Activated T-helper 2 cell treated with anti-CD3 and anti-CD28 coated beads, Interferon-gamma antibody, Interleukin-2, Interleukin-4, amounts not matched to agents 10 μg/mL and 5 μg/mL and 100 μg/mL, durations not matched to agents 14 hours and 24 hours and 36 hours (primary cell): ENCODE results near the gene POLR2J. TPM values are rescaled to one million over a fixed set of nuclear protein-coding genes. Genes with fewer than 3 reads are reported as not detected.
"Not testable (repeated sequence)": the region's sequence is repeated elsewhere in the genome, so short reads cannot be mapped to it uniquely, and the experiment has no call there.

Experiments used
- DNase-seq: peaks from one replicate; pipeline ENCODE4 v3.0.0; 2021; ENCODE audit warnings: low spot score
- H3K27ac Mint-ChIP-seq: one replicate; pipeline ENCODE4 v1.8.0; 2021; ENCODE audit warnings: mixed read lengths
- H3K27me3 Mint-ChIP-seq: one replicate; pipeline ENCODE4 v1.8.0; 2021; ENCODE audit warnings: low read depth, mixed read lengths
- H3K36me3 Mint-ChIP-seq: one replicate; pipeline ENCODE4 v1.8.0; 2021; ENCODE audit warnings: low read depth, mixed read lengths
- H3K4me1 Mint-ChIP-seq: one replicate; pipeline ENCODE4 v1.8.0; 2021; ENCODE audit warnings: low read depth, mixed read lengths
- H3K4me3 Mint-ChIP-seq: one replicate; pipeline ENCODE4 v1.8.0; 2021; ENCODE audit warnings: low read depth, mild to moderate bottlenecking, moderate library complexity, mixed read lengths
- H3K9me3 Mint-ChIP-seq: one replicate; pipeline ENCODE4 v1.8.0; 2021; ENCODE audit warnings: mixed read lengths
- intact Hi-C: fragments of 100-400 bp; cut with micrococcal nuclease; formaldehyde crosslinking; loops from one replicate; pipeline ENCODE4 v1.15.1; 2023
- total RNA-seq: library from RNA; stranded (reverse); gene quantifications from 2 replicates; pipeline ENCODE4 v1.2.3, GENCODE V29; 2022

POLR2J gene
- total RNA-seq, 1 donor from 2014 or later: 52.2 TPM

GRCh38 chr7:102467581-102468477 is 10.9 kb downstream of the POLR2J start:
- Mint-ChIP-seq H3K4me3 (no peak overlapping the region), H3K9me3 (no peaks in the 10 kb centered on the region), H3K27ac (no peak overlapping the region), H3K4me1 (peaks cover 20% of the 10 kb centered on the region), H3K27me3 (no peaks in the 10 kb centered on the region), H3K36me3 (peaks cover 15% of the 10 kb centered on the region)
- intact Hi-C loops: no loop called here
- no peak for DNase-seq

- Mint-ChIP-seq H3K36me3 (peaks cover 4% of the 10 kb centered on the region), H3K27me3 (no peaks in the 10 kb centered on the region), H3K9me3 (no peaks in the 10 kb centered on the region), H3K4me1 (peaks cover 21% of the 10 kb centered on the region), H3K4me3 (peak overlapping the region; percentile 90), H3K27ac (no peak overlapping the region)
- intact Hi-C loops: no loop called here
- DNase-seq: no peak
These were observed 12.6 kb downstream of the POLR2J start for GRCh38 chr7:102466097-102466496.

GRCh38 chr7:102464577-102465280 is 14.0 kb downstream of the POLR2J start, which contains the start of the genes ALKBH4 and LRWD1:
ALKBH4 (minus strand) TSS chr7:102464863; CDS start chr7:102464836, 27 bp downstream.
LRWD1 (plus strand) TSS chr7:102464984; CDS start chr7:102465081, 97 bp downstream.
- H3K9me3 Mint-ChIP-seq: no peaks in the 10 kb centered on the region
- H3K27me3 Mint-ChIP-seq: no peaks in the 10 kb centered on the region
- intact Hi-C loops: loop anchor here (1.0 to 5.0 kb wide), 3 partner anchors 31 to 67 kb away; partner anchors contain the start of genes ORAI2 and PRKRIP1
- peak within 1 kb of the TSS; percentile 90 for H3K4me3 Mint-ChIP-seq
- H3K36me3 Mint-ChIP-seq: peaks cover 5% of the 10 kb centered on the region
- H3K4me1 Mint-ChIP-seq: peaks cover 21% of the 10 kb centered on the region
- peak; percentile 92 for DNase-seq
- peak within 1 kb of the TSS; percentile 83 for H3K27ac Mint-ChIP-seq

- peak overlapping the region; percentile 90 for H3K4me3 Mint-ChIP-seq
- H3K4me1 Mint-ChIP-seq: peaks cover 21% of the 10 kb centered on the region
- no peaks in the 10 kb centered on the region for H3K27me3 Mint-ChIP-seq
- peaks cover 11% of the 10 kb centered on the region for H3K36me3 Mint-ChIP-seq
- H3K9me3 Mint-ChIP-seq: no peaks in the 10 kb centered on the region
- intact Hi-C loops: loop anchor here (1.0 to 5.0 kb wide), 3 partner anchors 31 to 67 kb away; partner anchors contain the start of genes ORAI2 and PRKRIP1
- DNase-seq: no peak
- peak overlapping the region; percentile 83 for H3K27ac Mint-ChIP-seq
These were observed 14.7 kb downstream of the POLR2J start for GRCh38 chr7:102463841-102464576.

DNA sequence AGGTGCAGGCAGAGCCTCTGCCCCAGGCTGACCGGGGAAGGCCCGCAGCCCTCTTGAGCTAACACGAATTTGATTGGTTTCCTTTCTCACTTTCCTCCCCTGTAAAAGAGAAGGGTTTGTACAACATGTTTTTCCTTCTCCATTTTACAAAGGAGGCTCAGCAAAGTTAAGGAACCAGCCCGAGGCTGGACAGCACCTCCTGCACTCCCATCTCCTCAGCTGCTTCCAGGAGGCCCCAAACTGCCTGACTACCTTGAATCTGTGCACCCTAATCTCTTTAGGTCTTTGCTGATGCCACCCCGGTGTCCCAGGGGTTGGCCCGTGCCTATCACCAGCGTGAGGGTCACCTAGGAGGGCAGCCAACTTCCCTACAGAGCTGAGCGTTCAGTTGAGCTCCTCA is 18.3 kb downstream of the POLR2J start:
- DNase-seq: no peak
- Mint-ChIP-seq H3K9me3 (no peaks in the 10 kb centered on the region), H3K4me3 (no peak overlapping the region), H3K27ac (no peak overlapping the region), H3K4me1 (peaks cover 11% of the 10 kb centered on the region), H3K36me3 (peaks cover 21% of the 10 kb centered on the region), H3K27me3 (no peaks in the 10 kb centered on the region)
- intact Hi-C loops: loop anchor here (5.0 kb wide), 1 partner anchor 63 kb away; the partner anchor contains the start of gene PRKRIP1

GRCh38 chr7:102459221-102459844 is 19.4 kb downstream of the POLR2J start:
- Mint-ChIP-seq H3K27me3 (no peaks in the 10 kb centered on the region), H3K9me3 (no peaks in the 10 kb centered on the region), H3K4me3 (no peak overlapping the region), H3K36me3 (peaks cover 21% of the 10 kb centered on the region), H3K27ac (no peak overlapping the region), H3K4me1 (peaks cover 8% of the 10 kb centered on the region)
- no peak for DNase-seq
- intact Hi-C loops: no loop called here

DNA sequence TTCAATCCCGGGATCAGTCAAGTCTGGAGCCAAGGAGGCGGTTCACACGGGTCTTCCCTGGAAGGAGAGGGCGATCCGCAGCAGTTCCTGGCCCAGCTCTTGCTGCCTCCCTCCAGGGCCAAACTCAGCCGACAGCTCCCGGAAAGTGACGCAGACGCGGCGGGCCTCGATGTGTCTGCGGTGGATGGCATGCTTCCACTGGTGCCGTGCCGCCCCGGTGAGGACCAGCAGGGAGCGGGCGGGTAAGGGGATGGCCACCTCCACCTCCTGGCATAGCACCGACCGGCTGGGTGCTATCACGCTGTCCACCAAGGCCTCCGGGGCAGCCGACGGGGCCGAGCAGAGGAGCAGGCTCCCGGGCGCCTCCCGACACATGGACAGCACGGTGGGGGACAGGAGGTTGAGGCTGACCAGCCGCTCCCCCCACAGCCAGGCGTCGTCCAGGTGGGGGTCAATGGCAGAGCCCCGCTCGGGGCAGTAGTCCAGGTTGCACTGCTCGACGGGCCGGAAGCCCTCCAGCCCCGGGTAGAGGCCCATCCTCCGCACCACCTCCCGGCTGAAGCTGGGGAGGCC is 21.3 kb downstream of the POLR2J start:
- Mint-ChIP-seq H3K27me3 (no peaks in the 10 kb centered on the region), H3K9me3 (no peaks in the 10 kb centered on the region), H3K36me3 (peaks cover 21% of the 10 kb centered on the region), H3K4me1 (no peaks in the 10 kb centered on the region), H3K4me3 (no peak overlapping the region), H3K27ac (no peak overlapping the region)
- no peak for DNase-seq
- intact Hi-C loops: no loop called here

DNA sequence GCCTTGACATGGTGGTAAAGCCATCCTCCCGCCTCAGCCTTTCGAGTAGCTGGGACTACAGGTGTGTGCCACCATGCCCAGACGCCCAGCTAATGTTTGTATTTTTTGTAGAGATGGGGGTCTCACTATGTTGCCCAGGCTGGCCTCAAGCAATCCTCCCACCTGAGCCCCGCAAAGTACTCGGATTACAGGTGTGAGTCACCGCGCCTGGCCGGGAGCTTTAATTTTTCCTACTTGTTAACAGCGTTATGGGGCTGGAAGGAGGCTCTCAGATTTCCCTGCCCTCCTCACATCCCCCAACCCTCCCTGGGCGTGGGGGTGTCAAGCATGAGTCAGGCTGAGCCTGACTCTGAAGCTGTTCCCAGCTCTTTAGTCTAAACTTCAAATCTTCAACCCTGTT is 22.4 kb downstream of the POLR2J start:
- intact Hi-C loops: no loop called here
- Mint-ChIP-seq H3K4me3 (no peak overlapping the region), H3K36me3 (peaks cover 21% of the 10 kb centered on the region), H3K9me3 (no peaks in the 10 kb centered on the region), H3K27me3 (no peaks in the 10 kb centered on the region), H3K27ac (no peak overlapping the region), H3K4me1 (no peaks in the 10 kb centered on the region)
- DNase-seq: no peak

DNA sequence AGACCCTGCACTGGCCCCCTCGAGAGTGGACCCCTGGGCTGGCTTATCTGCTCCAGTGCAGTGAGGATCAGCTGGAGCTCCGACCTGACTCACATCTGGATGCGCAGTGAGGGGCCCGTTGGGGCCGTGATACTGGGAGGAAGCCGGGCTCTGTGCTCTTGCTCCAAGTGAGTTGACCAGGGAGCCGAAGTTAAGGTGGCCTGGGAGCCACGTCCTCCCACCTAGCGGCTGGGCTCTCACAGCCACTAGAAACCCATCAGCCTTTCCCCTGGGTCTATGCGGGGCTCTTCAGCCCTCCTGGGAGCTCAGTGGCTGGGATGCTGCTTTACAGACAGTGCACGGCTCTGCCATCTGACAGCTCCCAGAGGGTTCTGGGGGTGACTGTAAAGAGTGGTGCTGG is 23.1 kb downstream of the POLR2J start:
- no peak for DNase-seq
- H3K27me3 Mint-ChIP-seq: no peaks in the 10 kb centered on the region
- intact Hi-C loops: no loop called here
- H3K4me3 Mint-ChIP-seq: no peak overlapping the region
- no peaks in the 10 kb centered on the region for H3K9me3 Mint-ChIP-seq
- no peaks in the 10 kb centered on the region for H3K4me1 Mint-ChIP-seq
- H3K27ac Mint-ChIP-seq: no peak overlapping the region
- peaks cover 18% of the 10 kb centered on the region for H3K36me3 Mint-ChIP-seq

DNA sequence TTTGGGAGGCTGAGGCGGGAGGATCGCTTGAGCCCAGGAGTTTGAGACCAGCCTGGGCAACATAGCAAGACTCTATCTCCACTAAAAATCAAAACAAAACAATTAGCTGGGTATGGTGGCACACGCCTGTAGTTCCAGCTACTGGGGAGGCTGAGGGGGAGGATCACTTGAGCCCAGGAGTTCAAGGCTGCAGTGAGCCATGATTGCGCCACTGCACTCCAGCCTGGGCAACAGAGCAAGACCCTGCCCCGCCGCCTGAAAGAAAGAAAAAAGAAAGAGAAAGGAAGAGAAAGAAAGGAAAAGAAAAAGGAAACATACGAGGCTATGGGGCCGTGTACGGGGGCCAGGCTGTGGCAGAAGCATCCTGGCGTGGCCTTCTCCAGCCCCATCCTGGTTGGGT is 23.8 kb downstream of the POLR2J start:
- DNase-seq, H3K4me3 Mint-ChIP-seq, H3K9me3 Mint-ChIP-seq, H3K27me3 Mint-ChIP-seq, intact Hi-C loops, H3K4me1 Mint-ChIP-seq, H3K27ac Mint-ChIP-seq: not testable (repeated sequence)
- H3K36me3 Mint-ChIP-seq: peaks cover 17% of the 10 kb centered on the region

GRCh38 chr7:102454468-102454867 is 24.3 kb downstream of the POLR2J start:
- intact Hi-C loops: no loop called here
- no peaks in the 10 kb centered on the region for H3K27me3 Mint-ChIP-seq
- H3K4me1 Mint-ChIP-seq: no peaks in the 10 kb centered on the region
- no peak for DNase-seq
- H3K27ac Mint-ChIP-seq: no peak overlapping the region
- no peak overlapping the region for H3K4me3 Mint-ChIP-seq
- no peaks in the 10 kb centered on the region for H3K9me3 Mint-ChIP-seq
- H3K36me3 Mint-ChIP-seq: peaks cover 14% of the 10 kb centered on the region

DNA sequence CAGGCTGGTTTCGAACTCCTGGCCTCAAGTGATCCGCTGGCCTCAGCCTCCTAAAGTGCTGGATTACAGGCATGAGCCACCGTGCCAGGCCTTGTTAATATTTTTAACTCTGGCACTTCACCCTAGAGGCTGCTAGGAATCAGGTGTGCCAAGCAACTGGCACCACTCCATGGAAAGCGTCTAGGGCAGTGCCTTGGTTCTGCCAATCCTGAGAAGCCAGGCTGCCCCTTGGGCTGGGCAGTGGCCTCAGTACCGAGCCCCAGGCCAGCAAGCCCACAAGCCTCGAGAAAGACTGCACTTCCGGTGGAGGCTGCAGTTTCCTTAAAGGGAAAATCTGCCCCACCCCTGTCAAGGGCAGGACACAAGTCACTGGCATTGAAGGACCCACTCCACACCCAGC is 25.4 kb downstream of the POLR2J start:
- Mint-ChIP-seq H3K27ac (no peak overlapping the region), H3K9me3 (no peaks in the 10 kb centered on the region), H3K27me3 (no peaks in the 10 kb centered on the region), H3K36me3 (peaks cover 10% of the 10 kb centered on the region), H3K4me3 (no peak overlapping the region), H3K4me1 (no peaks in the 10 kb centered on the region)
- DNase-seq: no peak
- intact Hi-C loops: no loop called here
